Fibroblast of lung (primary cell): ENCODE results near the gene DDC. TPM values are rescaled to one million over a fixed set of nuclear protein-coding genes. Genes with fewer than 3 reads are reported as not detected.

Experiments
- DNase-seq, 2 donors: peaks; one replicate each; pipeline versions ENCODE4 v3.0.0 to v3.0.0-alpha.2; 2010; ENCODE audit warnings: low read depth in 2 of 2
- H2AFZ ChIP-seq: 2 replicates; pipeline ENCODE4 v1.5.1; 2012; ENCODE audit warnings: low read length, control low read depth, inconsistent platforms
- H3K27ac ChIP-seq: 2 replicates; pipeline ENCODE4 v1.5.1; 2011; ENCODE audit warnings: low read length, control low read depth; ENCODE audit not compliant: insufficient read depth
- H3K27me3 ChIP-seq: 2 replicates; pipeline ENCODE4 v1.5.1; 2011; ENCODE audit warnings: mild to moderate bottlenecking, low read length; ENCODE audit not compliant: control insufficient read depth, insufficient read depth
- H3K36me3 ChIP-seq: 2 replicates; pipeline ENCODE4 v1.5.1; 2011; ENCODE audit warnings: low read length; ENCODE audit not compliant: control insufficient read depth, insufficient read depth
- H3K4me1 ChIP-seq: 2 replicates; pipeline ENCODE4 v1.5.1; 2011; ENCODE audit warnings: low read length; ENCODE audit not compliant: control insufficient read depth, insufficient read depth; ENCODE audit errors: extremely low read depth
- H3K4me2 ChIP-seq: 2 replicates; pipeline ENCODE4 v1.5.1; 2011; ENCODE audit warnings: low read length, control low read depth; ENCODE audit not compliant: insufficient read depth; ENCODE audit errors: extremely low read depth
- H3K4me3 ChIP-seq, 4 experiments: fragments of 200-600 bp in 1 of 4; sonication (generic) in 1 of 4; replicated peaks in 1 of 4; 2 replicates each; pipeline ENCODE4 v1.5.1; 2011 to 2016; ENCODE audit warnings: low read length in 4 of 4, low read depth in 3 of 4, mild to moderate bottlenecking in 3 of 4, control low read depth in 2 of 4, inconsistent platforms in 1 of 4, mixed read lengths in 1 of 4; ENCODE audit not compliant: insufficient read depth in 1 of 4; ENCODE audit errors: control extremely low read depth in 1 of 4
- H3K79me2 ChIP-seq: 2 replicates; pipeline ENCODE4 v1.5.1; 2012; ENCODE audit warnings: mild to moderate bottlenecking, low read length, inconsistent platforms; ENCODE audit not compliant: control insufficient read depth, insufficient read depth
- H3K9ac ChIP-seq: 2 replicates; pipeline ENCODE4 v1.5.1; 2011; ENCODE audit warnings: mild to moderate bottlenecking, low read length, control low read depth; ENCODE audit not compliant: insufficient read depth
- H3K9me3 ChIP-seq: 2 replicates; pipeline ENCODE4 v1.5.1; 2012; ENCODE audit warnings: low read depth, low read length; ENCODE audit not compliant: control insufficient read depth, insufficient read depth
- H4K20me1 ChIP-seq: 2 replicates; pipeline ENCODE4 v1.5.1; 2011; ENCODE audit warnings: low read length; ENCODE audit not compliant: control insufficient read depth, insufficient read depth; ENCODE audit errors: extremely low read depth
- CTCF ChIP-seq, 2 donors: IDR thresholded peaks in 1 of 2; conservative IDR thresholded peaks in 1 of 2; 1 replicate in 1 of 2; 2 replicates in 1 of 2; pipeline ENCODE4 v1.5.1; 2011 to 2012; ENCODE audit warnings: low read length in 2 of 2, control low read depth in 1 of 2, inconsistent platforms in 1 of 2, low read depth in 1 of 2, mild to moderate bottlenecking in 1 of 2
- EZH2 ChIP-seq: IDR thresholded peaks from 2 replicates; pipeline ENCODE4 v1.5.1; 2012; ENCODE audit warnings: low read length, control low read depth, mild to moderate bottlenecking; ENCODE audit errors: missing control alignments
- polyA plus RNA-seq, 2 donors: library from polyadenylated mRNA; depleted of rRNA in 1 of 2; stranded (reverse) in 1 of 2; unstranded in 1 of 2; fragments of >200 nt; gene quantifications; 2 replicates each; pipeline ENCODE4 v1.2.1, GENCODE V29; 2011 to 2012; ENCODE audit warnings: missing spikeins in 1 of 2
- total RNA-seq: library from RNA; depleted of rRNA; stranded (reverse); fragments of >200 nt; gene quantifications from 2 replicates; pipeline ENCODE4 v1.2.1, GENCODE V29; 2014

The DDC gene
- total and polyA plus RNA-seq, 2 donors (not counting 1 experiment from before 2014, with no cell fraction given), result not detected

GRCh38 chr7:50486512-50486911 is 78.7 kb downstream of the DDC start:
- no peaks in the 10 kb centered on the region for H3K79me2 ChIP-seq
- no peak for TF ChIP-seq CTCF (conservative IDR thresholded peaks at IDR 0.05 in 1 of 2, IDR thresholded peaks at IDR 0.05 in 1 of 2; ENCODE audit: low read depth in 1 of 2, low read length in 2 of 2)
- no peak for TF ChIP-seq EZH2
- H3K27ac ChIP-seq, result no peak overlapping the region
- no peak overlapping the region for H3K9ac ChIP-seq
- no peaks in the 10 kb centered on the region for H3K4me1 ChIP-seq
- no peaks in the 10 kb centered on the region for H3K27me3 ChIP-seq
- H4K20me1 ChIP-seq, result no peaks in the 10 kb centered on the region
- no peaks in the 10 kb centered on the region for H3K36me3 ChIP-seq
- no peak overlapping the region for H2AFZ ChIP-seq
- no peak overlapping the region for H3K4me3 ChIP-seq
- H3K9me3 ChIP-seq, result no peaks in the 10 kb centered on the region
- no peak overlapping the region for H3K4me2 ChIP-seq
- no peak for DNase-seq

GRCh38 chr7:50481867-50482266 is 83.3 kb downstream of the DDC start:
- no peak for DNase-seq
- TF ChIP-seq EZH2 (no peak), CTCF (conservative IDR thresholded peaks at IDR 0.05 in 1 of 2, IDR thresholded peaks at IDR 0.05 in 1 of 2; ENCODE audit: low read depth in 1 of 2, low read length in 2 of 2) (no peak)
- no peak overlapping the region for H3K4me3 ChIP-seq
- no peaks in the 10 kb centered on the region for H3K4me1 ChIP-seq
- no peak overlapping the region for H3K27ac ChIP-seq
- no peaks in the 10 kb centered on the region for H3K27me3 ChIP-seq
- H3K9me3 ChIP-seq, result no peaks in the 10 kb centered on the region
- H4K20me1 ChIP-seq, result no peaks in the 10 kb centered on the region
- H3K36me3 ChIP-seq, result no peaks in the 10 kb centered on the region
- H3K4me2 ChIP-seq, result no peak overlapping the region
- no peak overlapping the region for H3K9ac ChIP-seq
- H3K79me2 ChIP-seq, result no peaks in the 10 kb centered on the region
- no peak overlapping the region for H2AFZ ChIP-seq

DNA sequence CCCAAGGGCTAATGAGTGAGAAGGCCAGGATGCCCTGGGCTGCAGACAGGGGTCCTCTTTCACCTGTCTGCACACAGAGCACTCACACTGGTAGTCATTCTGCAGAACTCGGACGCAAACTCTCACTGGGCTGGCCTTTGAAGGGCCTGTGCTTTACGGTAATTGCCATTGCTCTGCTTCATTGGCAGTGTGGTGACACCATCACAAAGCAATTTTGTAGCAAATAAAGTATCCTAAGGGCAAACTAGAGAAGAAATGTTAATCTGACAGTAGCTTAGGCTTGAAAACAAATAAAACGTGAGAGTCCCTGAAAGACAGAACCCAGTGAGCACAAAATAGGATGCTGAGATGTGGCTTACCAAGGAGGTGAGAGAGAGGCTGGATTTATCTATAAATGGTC is 84.4 kb downstream of the DDC start:
- Histone ChIP-seq H3K27ac (no peak overlapping the region), H3K27me3 (no peaks in the 10 kb centered on the region), H3K9me3 (no peaks in the 10 kb centered on the region), H3K4me2 (no peak overlapping the region), H3K79me2 (no peaks in the 10 kb centered on the region), H3K9ac (no peak overlapping the region), H3K36me3 (no peaks in the 10 kb centered on the region), H3K4me3 (no peak overlapping the region), H2AFZ (no peak overlapping the region), H4K20me1 (no peaks in the 10 kb centered on the region), H3K4me1 (no peaks in the 10 kb centered on the region)
- no peak for DNase-seq
- TF ChIP-seq EZH2 (no peak), CTCF (conservative IDR thresholded peaks at IDR 0.05 in 1 of 2, IDR thresholded peaks at IDR 0.05 in 1 of 2; ENCODE audit: low read depth in 1 of 2, low read length in 2 of 2) (no peak)
